ENCODE data around the gene TMEM63C. TPM values are rescaled to one million over a fixed set of nuclear protein-coding genes. Genes with fewer than 3 reads are reported as not detected.

TMEM63C gene
- total and polyA plus RNA-seq, 2 donors (not counting 1 experiment from before 2014, with no cell fraction given): 0.63 to 3.2 TPM

DNA sequence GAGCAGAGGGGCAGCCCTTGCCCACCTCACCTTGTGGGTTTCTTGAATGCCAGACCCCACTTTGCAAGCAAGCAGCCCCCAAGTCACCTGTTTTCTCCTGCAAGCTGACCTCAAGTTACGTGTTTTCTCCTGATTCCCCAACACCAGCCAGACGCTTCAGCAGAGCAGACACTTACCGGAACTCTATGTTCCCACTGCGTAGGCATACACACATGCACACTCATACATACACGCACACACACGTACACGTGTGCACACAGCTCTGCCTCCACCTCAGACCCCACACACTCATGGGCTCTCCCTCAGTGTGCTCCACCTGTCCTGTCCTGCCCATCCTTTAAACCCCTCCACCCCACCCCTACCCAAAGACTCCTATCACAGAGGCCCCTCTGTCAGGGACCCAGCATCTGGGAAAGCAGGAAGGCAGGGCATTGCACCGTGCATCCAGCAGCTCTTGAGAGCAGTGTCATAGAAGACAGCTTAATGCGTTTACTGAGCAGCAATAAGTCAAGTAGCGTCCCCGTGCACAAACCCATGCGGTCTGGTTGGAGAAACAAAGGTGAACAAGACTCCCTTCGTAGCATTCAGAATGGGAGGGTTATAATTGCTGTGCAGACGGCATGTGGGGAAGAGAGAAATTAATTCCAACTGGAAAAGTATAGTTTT lies 44.4 kb downstream of the TMEM63C start:
- no peak overlapping the region for H3K9ac ChIP-seq (ENCODE audit: low read length)
- no peak overlapping the region for H2AFZ ChIP-seq (ENCODE audit: insufficient read depth, low read depth, low read length, poor library complexity, severe bottlenecking)
- no peak overlapping the region for H3K4me3 ChIP-seq (ENCODE audit: control extremely low read depth in 1 of 5, extremely low read depth in 1 of 5, insufficient read depth in 1 of 5, low read depth in 2 of 5, low read length in 4 of 5)
- no peaks in the 10 kb centered on the region for H4K20me1 ChIP-seq (ENCODE audit: control insufficient read depth, insufficient read depth, low read length, poor library complexity, severe bottlenecking)
- Mint-ChIP-seq H3K27me3 (no peaks in the 10 kb centered on the region), H3K9me3 (ENCODE audit: insufficient read depth) (no peaks in the 10 kb centered on the region), H3K27ac (no peak overlapping the region), H3K4me1 (no peaks in the 10 kb centered on the region), H3K4me3 (no peak overlapping the region)
- no peaks in the 10 kb centered on the region for H3K4me1 ChIP-seq (ENCODE audit: control insufficient read depth in 2 of 2, insufficient read depth in 2 of 2, low read length in 2 of 2)
- TF ChIP-seq EZH2 (IDR thresholded peaks at IDR 0.05; ENCODE audit: borderline replicate concordance, insufficient read depth, low read depth, low read length, poor library complexity, severe bottlenecking) (no peak), CTCF (IDR thresholded peaks at IDR 0.05) (no peak)
- H3K27me3 ChIP-seq (replicated peaks in 1 of 4; ENCODE audit: control extremely low read depth in 1 of 4, control insufficient read depth in 3 of 4, insufficient read depth in 4 of 4, low read length in 3 of 4): no peaks in the 10 kb centered on the region
- no peak overlapping the region for H3K4me2 ChIP-seq (replicated peaks; ENCODE audit: low read depth, low read length, poor library complexity, severe bottlenecking)
- ATAC-seq (ENCODE audit: low read depth) (no peak), DNase-seq (no peak)
- CTCF ChIA-PET: interaction anchor here (0.7 kb wide), 1 partner anchor 37 kb away, joined by 5 read pairs; no protein-coding TSS in a partner anchor
- whole genome bisulfite sequencing (ENCODE audit: insufficient coverage): 87% methylated on average over 14 of the region's 14 CpGs
- H3K36me3 ChIP-seq (replicated peaks in 1 of 2; ENCODE audit: control extremely low read depth in 1 of 2, control insufficient read depth in 1 of 2, extremely low read depth in 1 of 2, insufficient read depth in 2 of 2, low read length in 1 of 2): no peaks in the 10 kb centered on the region
- H3K9me3 ChIP-seq (ENCODE audit: control extremely low read depth in 1 of 3, control insufficient read depth in 2 of 3, insufficient read depth in 1 of 3, low read length in 2 of 3): no peaks in the 10 kb centered on the region
- no peak overlapping the region for H3K27ac ChIP-seq (ENCODE audit: low read length in 2 of 2)
- intact Hi-C loops (cut with micrococcal nuclease): no loop called here
- POLR2A ChIA-PET: no interaction called here
- no peaks in the 10 kb centered on the region for H3K79me2 ChIP-seq (ENCODE audit: control insufficient read depth, insufficient read depth, low read length)

DNA sequence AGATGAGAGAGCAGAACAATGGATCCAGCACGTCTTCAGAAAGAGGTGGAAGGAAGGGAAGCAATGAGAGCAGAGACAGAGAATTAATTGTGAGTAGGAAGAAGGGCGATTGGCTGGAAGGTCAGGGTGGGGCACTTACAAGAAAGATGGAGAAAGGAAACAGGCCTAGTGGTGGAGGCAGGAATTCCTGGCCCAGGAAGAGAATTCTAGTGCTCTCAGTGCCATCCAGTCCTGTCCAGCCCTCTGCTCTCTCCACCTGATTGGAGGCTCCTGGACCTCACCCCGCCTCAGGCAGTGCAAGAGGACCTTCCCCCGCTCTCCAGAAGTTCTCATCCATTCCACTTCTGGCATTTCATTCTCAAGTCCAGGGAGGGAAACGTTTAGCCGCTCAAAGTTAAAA lies 46.5 kb downstream of the TMEM63C start:
- Histone ChIP-seq H3K4me1 (ENCODE audit: control insufficient read depth in 2 of 2, insufficient read depth in 2 of 2, low read length in 2 of 2) (no peaks in the 10 kb centered on the region), H3K79me2 (ENCODE audit: control insufficient read depth, insufficient read depth, low read length) (no peaks in the 10 kb centered on the region), H3K27ac (ENCODE audit: low read length in 2 of 2) (no peak overlapping the region), H3K9ac (ENCODE audit: low read length) (no peak overlapping the region), H3K9me3 (ENCODE audit: control extremely low read depth in 1 of 3, control insufficient read depth in 2 of 3, insufficient read depth in 1 of 3, low read length in 2 of 3) (no peaks in the 10 kb centered on the region), H3K4me3 (ENCODE audit: control extremely low read depth in 1 of 5, extremely low read depth in 1 of 5, insufficient read depth in 1 of 5, low read depth in 2 of 5, low read length in 4 of 5) (no peak overlapping the region), H4K20me1 (ENCODE audit: control insufficient read depth, insufficient read depth, low read length, poor library complexity, severe bottlenecking) (no peaks in the 10 kb centered on the region), H2AFZ (ENCODE audit: insufficient read depth, low read depth, low read length, poor library complexity, severe bottlenecking) (no peak overlapping the region), H3K36me3 (replicated peaks in 1 of 2; ENCODE audit: control extremely low read depth in 1 of 2, control insufficient read depth in 1 of 2, extremely low read depth in 1 of 2, insufficient read depth in 2 of 2, low read length in 1 of 2) (no peaks in the 10 kb centered on the region), H3K27me3 (replicated peaks in 1 of 4; ENCODE audit: control extremely low read depth in 1 of 4, control insufficient read depth in 3 of 4, insufficient read depth in 4 of 4, low read length in 3 of 4) (no peaks in the 10 kb centered on the region), H3K4me2 (replicated peaks; ENCODE audit: low read depth, low read length, poor library complexity, severe bottlenecking) (no peak overlapping the region)
- no peak for TF ChIP-seq EZH2 (IDR thresholded peaks at IDR 0.05; ENCODE audit: borderline replicate concordance, insufficient read depth, low read depth, low read length, poor library complexity, severe bottlenecking)
- TF ChIP-seq CTCF (IDR thresholded peaks at IDR 0.05): no peak
- no peak for ATAC-seq (ENCODE audit: low read depth)
- Mint-ChIP-seq H3K9me3 (ENCODE audit: insufficient read depth) (no peaks in the 10 kb centered on the region), H3K4me3 (no peak overlapping the region), H3K27me3 (peaks cover 5% of the 10 kb centered on the region), H3K27ac (no peak overlapping the region), H3K4me1 (no peaks in the 10 kb centered on the region)
- no peak for DNase-seq
- intact Hi-C loops (cut with micrococcal nuclease): no loop called here
- 58% methylated on average over 4 of the region's 6 CpGs for WGBS (ENCODE audit: insufficient coverage)
- POLR2A ChIA-PET: no interaction called here
- CTCF ChIA-PET: interaction anchor here (0.7 kb wide), 1 partner anchor 11 kb away, joined by 3 read pairs; no protein-coding TSS in a partner anchor
